Measurements from ENCODE around the gene DSC1. TPM values are rescaled to one million over a fixed set of nuclear protein-coding genes. Genes with fewer than 3 reads are reported as not detected.

The DSC1 gene
- total RNA-seq, 1 donor from 2014 or later = not detected

- TF ChIP-seq, protein P1, sequence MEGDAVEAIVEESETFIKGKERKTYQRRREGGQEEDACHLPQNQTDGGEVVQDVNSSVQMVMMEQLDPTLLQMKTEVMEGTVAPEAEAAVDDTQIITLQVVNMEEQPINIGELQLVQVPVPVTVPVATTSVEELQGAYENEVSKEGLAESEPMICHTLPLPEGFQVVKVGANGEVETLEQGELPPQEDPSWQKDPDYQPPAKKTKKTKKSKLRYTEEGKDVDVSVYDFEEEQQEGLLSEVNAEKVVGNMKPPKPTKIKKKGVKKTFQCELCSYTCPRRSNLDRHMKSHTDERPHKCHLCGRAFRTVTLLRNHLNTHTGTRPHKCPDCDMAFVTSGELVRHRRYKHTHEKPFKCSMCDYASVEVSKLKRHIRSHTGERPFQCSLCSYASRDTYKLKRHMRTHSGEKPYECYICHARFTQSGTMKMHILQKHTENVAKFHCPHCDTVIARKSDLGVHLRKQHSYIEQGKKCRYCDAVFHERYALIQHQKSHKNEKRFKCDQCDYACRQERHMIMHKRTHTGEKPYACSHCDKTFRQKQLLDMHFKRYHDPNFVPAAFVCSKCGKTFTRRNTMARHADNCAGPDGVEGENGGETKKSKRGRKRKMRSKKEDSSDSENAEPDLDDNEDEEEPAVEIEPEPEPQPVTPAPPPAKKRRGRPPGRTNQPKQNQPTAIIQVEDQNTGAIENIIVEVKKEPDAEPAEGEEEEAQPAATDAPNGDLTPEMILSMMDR (IDR thresholded peaks at IDR 0.05) = no peak
- peaks cover 26% of the 10 kb centered on the region for H3K27me3 Mint-ChIP-seq (ENCODE audit: unreplicated experiment)
- DNase-seq (ENCODE audit: extremely low spot score, unreplicated experiment) = no peak
- no peak overlapping the region for H3K27ac Mint-ChIP-seq (ENCODE audit: unreplicated experiment)
- no peak overlapping the region for H3K4me3 Mint-ChIP-seq (ENCODE audit: unreplicated experiment)
- H3K4me1 Mint-ChIP-seq (ENCODE audit: unreplicated experiment) = peaks cover 13% of the 10 kb centered on the region
- H3K36me3 Mint-ChIP-seq (ENCODE audit: unreplicated experiment) = no peaks in the 10 kb centered on the region
- peaks cover 5% of the 10 kb centered on the region for H3K9me3 Mint-ChIP-seq (ENCODE audit: unreplicated experiment)
Observed at GRCh38 chr18:31203794-31204148, 41.1 kb upstream of the DSC1 start.

DNA sequence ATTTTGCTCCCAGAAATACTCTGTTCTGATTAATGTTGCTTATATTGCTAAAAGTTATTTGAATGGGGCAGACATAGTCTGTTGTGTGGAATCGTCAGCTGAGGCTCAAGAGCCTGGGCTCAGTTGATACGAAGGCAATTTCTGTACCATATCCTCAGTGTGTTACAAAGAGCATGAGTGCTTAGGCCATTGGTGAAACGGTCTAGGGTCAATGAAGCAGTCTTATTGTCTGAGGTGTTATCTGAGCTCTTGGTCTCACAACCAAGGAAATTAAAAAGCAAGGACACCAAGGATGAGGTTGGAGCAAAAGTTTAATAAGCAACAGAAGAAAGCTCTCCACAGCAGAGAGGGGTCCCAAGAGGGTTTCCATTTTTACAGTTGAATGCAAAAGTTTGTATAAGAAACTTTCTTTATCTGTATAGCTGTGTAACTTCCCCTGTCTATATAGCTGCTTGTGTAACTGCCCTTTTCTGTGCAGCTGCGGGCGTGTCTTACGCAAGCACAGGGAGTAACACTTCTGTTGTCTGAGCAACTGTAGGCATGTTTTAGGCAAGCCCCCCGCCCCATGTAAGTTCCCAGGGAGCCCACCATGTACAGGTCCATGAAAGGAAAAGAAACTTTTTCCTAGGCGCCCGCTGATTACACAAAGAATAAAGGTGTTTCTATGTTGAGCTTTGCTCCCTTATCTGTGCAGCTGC lies 40.6 kb upstream of the DSC1 start:
- peaks cover 13% of the 10 kb centered on the region for H3K4me1 Mint-ChIP-seq (ENCODE audit: unreplicated experiment)
- H3K4me3 Mint-ChIP-seq (ENCODE audit: unreplicated experiment) = no peak overlapping the region
- peaks cover 26% of the 10 kb centered on the region for H3K27me3 Mint-ChIP-seq (ENCODE audit: unreplicated experiment)
- TF ChIP-seq, protein P1 (IDR thresholded peaks at IDR 0.05) = no peak
- H3K9me3 Mint-ChIP-seq (ENCODE audit: unreplicated experiment) = peaks cover 5% of the 10 kb centered on the region
- no peak for DNase-seq (ENCODE audit: extremely low spot score, unreplicated experiment)
- no peaks in the 10 kb centered on the region for H3K36me3 Mint-ChIP-seq (ENCODE audit: unreplicated experiment)
- no peak overlapping the region for H3K27ac Mint-ChIP-seq (ENCODE audit: unreplicated experiment)

DNA sequence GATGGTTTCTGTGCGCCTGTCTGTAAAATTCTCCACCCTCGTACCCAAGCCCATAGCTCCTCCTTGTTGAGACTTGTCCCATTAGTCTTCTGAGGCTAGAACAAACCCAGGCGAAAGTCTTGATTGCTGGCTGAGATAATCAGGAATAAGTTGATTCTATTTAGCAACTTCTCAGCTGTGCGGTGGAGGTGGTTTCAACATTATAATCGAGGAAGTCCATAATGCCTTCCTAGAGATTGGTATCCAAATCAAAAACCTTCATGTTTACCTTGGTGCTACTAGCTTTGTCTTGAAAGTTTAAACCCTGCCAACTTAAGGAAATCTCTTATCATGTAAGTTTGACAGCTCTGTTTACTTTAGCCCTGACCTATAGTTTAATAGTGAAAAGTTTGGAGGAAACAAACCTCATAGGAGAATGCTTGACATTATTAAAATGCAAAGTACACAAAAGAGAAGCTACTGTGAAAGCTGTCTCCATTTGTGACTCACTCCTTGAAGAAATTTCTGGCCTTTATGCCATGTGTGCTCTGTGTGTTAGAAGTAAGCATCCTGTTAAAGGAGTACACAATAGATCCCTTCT lies 36.6 kb upstream of the DSC1 start:
- Mint-ChIP-seq H3K9me3 (ENCODE audit: unreplicated experiment) (peaks cover 5% of the 10 kb centered on the region), H3K4me1 (ENCODE audit: unreplicated experiment) (peaks cover 12% of the 10 kb centered on the region), H3K36me3 (ENCODE audit: unreplicated experiment) (no peaks in the 10 kb centered on the region), H3K27ac (ENCODE audit: unreplicated experiment) (no peak overlapping the region), H3K27me3 (ENCODE audit: unreplicated experiment) (peaks cover 14% of the 10 kb centered on the region), H3K4me3 (ENCODE audit: unreplicated experiment) (no peak overlapping the region)
- DNase-seq (ENCODE audit: extremely low spot score, unreplicated experiment) = no peak
- TF ChIP-seq, protein P1 (IDR thresholded peaks at IDR 0.05) = no peak

- H3K4me3 Mint-ChIP-seq (ENCODE audit: unreplicated experiment) = no peak overlapping the region
- H3K4me1 Mint-ChIP-seq (ENCODE audit: unreplicated experiment) = peaks cover 13% of the 10 kb centered on the region
- peaks cover 5% of the 10 kb centered on the region for H3K9me3 Mint-ChIP-seq (ENCODE audit: unreplicated experiment)
- peaks cover 11% of the 10 kb centered on the region for H3K27me3 Mint-ChIP-seq (ENCODE audit: unreplicated experiment)
- no peak overlapping the region for H3K27ac Mint-ChIP-seq (ENCODE audit: unreplicated experiment)
- DNase-seq (ENCODE audit: extremely low spot score, unreplicated experiment) = no peak
- no peaks in the 10 kb centered on the region for H3K36me3 Mint-ChIP-seq (ENCODE audit: unreplicated experiment)
- TF ChIP-seq, protein P1 (IDR thresholded peaks at IDR 0.05) = no peak
Observed at GRCh38 chr18:31197676-31198075, 35.0 kb upstream of the DSC1 start.

DNA sequence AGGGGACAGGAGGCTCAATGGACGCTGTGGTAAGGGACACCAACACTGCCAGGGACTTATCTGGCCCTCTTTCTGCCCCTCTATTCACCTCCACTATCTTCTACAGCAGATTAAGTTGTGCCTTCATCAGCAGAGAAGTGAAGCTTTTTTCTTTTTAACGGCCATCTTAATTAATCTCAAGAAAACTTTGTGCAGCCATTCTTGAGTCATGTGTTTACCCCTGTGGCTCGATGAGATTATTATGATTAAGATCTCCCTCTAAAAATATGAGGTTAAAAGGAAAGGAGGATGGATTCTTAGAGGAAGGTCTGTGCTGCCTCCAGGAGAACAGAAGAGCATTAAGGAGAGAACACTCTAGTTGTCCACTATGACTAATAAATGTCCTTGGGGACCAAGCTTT lies 32.4 kb upstream of the DSC1 start:
- no peak overlapping the region for H3K4me3 Mint-ChIP-seq (ENCODE audit: unreplicated experiment)
- DNase-seq (ENCODE audit: extremely low spot score, unreplicated experiment) = no peak
- H3K27me3 Mint-ChIP-seq (ENCODE audit: unreplicated experiment) = peaks cover 14% of the 10 kb centered on the region
- no peak overlapping the region for H3K27ac Mint-ChIP-seq (ENCODE audit: unreplicated experiment)
- H3K36me3 Mint-ChIP-seq (ENCODE audit: unreplicated experiment) = no peaks in the 10 kb centered on the region
- TF ChIP-seq, protein P1 (IDR thresholded peaks at IDR 0.05) = no peak
- no peaks in the 10 kb centered on the region for H3K9me3 Mint-ChIP-seq (ENCODE audit: unreplicated experiment)
- H3K4me1 Mint-ChIP-seq (ENCODE audit: unreplicated experiment) = peaks cover 13% of the 10 kb centered on the region

All from osteocyte (in vitro differentiated cells).